Cardiac muscle cell (in vitro differentiated cells and primary cell): ENCODE measurements around the gene FAM186B. TPM values are rescaled to one million over a fixed set of nuclear protein-coding genes. Genes with fewer than 3 reads are reported as not detected.
A peak's percentile ranks its signal among the peaks of the same experiment; 100 is the strongest.

Source experiments
- DNase-seq, 2 donors: peaks; one replicate each; pipeline versions ENCODE4 v3.0.0 to v3.0.0-alpha.2; 2010 to 2017; ENCODE audit warnings: low read depth in 1 of 2, low spot score in 1 of 2
- H3K27ac ChIP-seq: fragments of 200-600 bp; sonication (generic); 2 replicates; pipeline ENCODE4 v1.5.1; 2016
- H3K27me3 ChIP-seq: fragments of 200-600 bp; sonication (generic); 2 replicates; pipeline ENCODE4 v1.6.0; 2016; ENCODE audit warnings: control low read depth
- H3K36me3 ChIP-seq: fragments of 200-600 bp; sonication (generic); 2 replicates; pipeline ENCODE4 v1.5.1; 2016; ENCODE audit warnings: control low read depth
- H3K4me1 ChIP-seq: fragments of 200-600 bp; sonication (generic); 2 replicates; pipeline ENCODE4 v1.8.1; 2017; ENCODE audit warnings: low read depth, mild to moderate bottlenecking, mixed run types
- H3K4me3 ChIP-seq: fragments of 200-600 bp; sonication (generic); 2 replicates; pipeline ENCODE4 v1.5.1; 2016; ENCODE audit warnings: mild to moderate bottlenecking
- H3K9me3 ChIP-seq: fragments of 200-600 bp; sonication (generic); 2 replicates; pipeline ENCODE4 v1.5.1; 2017; ENCODE audit warnings: low read depth, mild to moderate bottlenecking, control low read depth
- CTCF ChIP-seq: IDR thresholded peaks from 2 replicates; pipeline ENCODE4 v1.5.1; 2012; ENCODE audit warnings: low read depth, mild to moderate bottlenecking, low read length
- polyA plus RNA-seq: library from polyadenylated mRNA; unstranded; fragments of >200 nt; fragmentation: Nextera tagmentation; extraction: Ambion mirVana; gene quantifications from 2 replicates; pipeline ENCODE4 v1.2.1, GENCODE V29; 2016
- total RNA-seq: library from RNA; depleted of rRNA; stranded (reverse); fragments of >200 nt; gene quantifications from 2 replicates; pipeline ENCODE4 v1.2.3, GENCODE V29; 2016

Gene FAM186B
- total and polyA plus RNA-seq, 2 experiments from 2014 or later = 0.99 to 1.6 TPM

DNA sequence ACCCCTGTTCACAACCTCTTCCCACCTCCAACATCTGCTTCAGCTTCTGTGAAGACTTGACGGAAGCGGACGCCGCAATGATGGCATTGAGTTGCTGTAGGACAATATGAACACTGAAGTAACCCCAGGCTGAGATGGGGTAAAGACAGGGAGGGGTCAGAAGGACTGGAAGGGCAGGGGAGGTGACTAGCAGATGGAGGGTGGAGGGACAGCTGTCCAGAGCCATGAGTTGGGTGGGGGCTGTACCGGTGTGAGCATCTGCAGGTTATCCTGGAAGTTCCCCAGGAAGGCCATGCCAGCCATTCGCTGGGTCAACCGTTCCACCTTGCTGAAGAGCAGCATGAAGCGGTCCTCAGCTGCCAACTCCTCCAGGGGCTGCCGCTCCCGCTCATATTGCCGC lies 44.0 kb upstream of the FAM186B start:
- H3K36me3 ChIP-seq = no peaks in the 10 kb centered on the region
- no peak overlapping the region for H3K4me3 ChIP-seq
- H3K4me1 ChIP-seq = peaks cover 10% of the 10 kb centered on the region

GRCh38 chr12:49648712-49649003 lies 43.2 kb upstream of the FAM186B start:
- Histone ChIP-seq H3K4me3 (no peak overlapping the region), H3K9me3 (no peaks in the 10 kb centered on the region), H3K27ac (peak overlapping the region; percentile 13), H3K27me3 (no peaks in the 10 kb centered on the region), H3K4me1 (peaks cover 10% of the 10 kb centered on the region), H3K36me3 (no peaks in the 10 kb centered on the region)
- DNase-seq = peak in 1 of 2 donors; percentile 34
- TF ChIP-seq CTCF = no peak

More for the DNA sequence above, 44.0 kb upstream of the FAM186B start:
- Histone ChIP-seq H3K27ac (peak overlapping the region; percentile 13), H3K27me3 (no peaks in the 10 kb centered on the region), H3K9me3 (no peaks in the 10 kb centered on the region)
- TF ChIP-seq CTCF = no peak
- no peak for DNase-seq

GRCh38 chr12:49647827-49648711 lies 42.6 kb upstream of the FAM186B start:
- TF ChIP-seq CTCF = no peak
- Histone ChIP-seq H3K4me3 (no peak overlapping the region), H3K36me3 (no peaks in the 10 kb centered on the region), H3K27ac (peak overlapping the region; percentile 13), H3K9me3 (no peaks in the 10 kb centered on the region), H3K4me1 (peaks cover 10% of the 10 kb centered on the region), H3K27me3 (no peaks in the 10 kb centered on the region)
- no peak for DNase-seq

- Histone ChIP-seq H3K27me3 (no peaks in the 10 kb centered on the region), H3K9me3 (no peaks in the 10 kb centered on the region), H3K36me3 (peaks cover 4% of the 10 kb centered on the region), H3K4me3 (no peak overlapping the region), H3K27ac (no peak overlapping the region), H3K4me1 (peaks cover 10% of the 10 kb centered on the region)
- no peak for DNase-seq
- no peak for TF ChIP-seq CTCF
Observed at GRCh38 chr12:49646871-49647654, 41.6 kb upstream of the FAM186B start.

DNA sequence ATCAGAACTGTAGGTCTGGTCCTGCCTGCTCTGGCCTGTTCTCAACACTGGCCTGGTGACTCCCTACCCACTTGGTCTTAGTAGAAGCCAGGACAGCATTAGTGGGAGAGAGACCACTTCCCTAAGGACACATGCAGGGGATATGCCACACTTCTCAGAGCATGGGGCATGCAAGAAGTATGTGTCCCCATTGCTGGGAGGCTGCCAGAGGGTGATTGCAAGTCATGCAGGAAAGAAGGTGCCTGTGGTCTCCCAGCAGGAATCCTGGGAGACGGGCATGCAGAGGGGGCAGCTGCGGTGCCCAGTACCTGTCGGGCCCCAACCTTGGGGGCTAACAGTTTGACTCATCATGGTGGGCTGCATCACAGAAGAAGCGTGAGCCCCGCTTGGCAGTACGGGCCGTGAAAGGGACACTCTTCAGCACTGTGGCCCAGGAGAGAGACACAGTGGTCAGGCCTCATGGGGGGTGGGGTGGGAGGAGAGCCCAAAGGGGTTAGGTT lies 40.9 kb upstream of the FAM186B start:
- Histone ChIP-seq H3K36me3 (peaks cover 5% of the 10 kb centered on the region), H3K27ac (no peak overlapping the region)

More for the DNA sequence above, 40.9 kb upstream of the FAM186B start:
- TF ChIP-seq CTCF = no peak
- DNase-seq = no peak
- Histone ChIP-seq H3K4me3 (no peak overlapping the region), H3K9me3 (no peaks in the 10 kb centered on the region), H3K4me1 (peaks cover 10% of the 10 kb centered on the region), H3K27me3 (no peaks in the 10 kb centered on the region)
